Testis (tissue), 3 donors: ENCODE data around the gene ZFR. TPM values are rescaled to one million over a fixed set of nuclear protein-coding genes. Genes with fewer than 3 reads are reported as not detected.
"Not testable (repeated sequence)": the region's sequence is repeated elsewhere in the genome, so short reads cannot be mapped to it uniquely, and the experiment has no call there.

ENCODE experiments used
- DNase-seq: peaks from one replicate; pipeline ENCODE4 v3.0.0-alpha.2; 2019
- H3K27ac ChIP-seq, 2 donors: fragments of 200-600 bp; sonication (generic); one replicate each; pipeline ENCODE4 v1.5.1; 2019
- H3K27me3 ChIP-seq: fragments of 200-600 bp; sonication (generic); one replicate; pipeline ENCODE4 v1.5.1; 2019
- H3K36me3 ChIP-seq: fragments of 200-600 bp; sonication (generic); one replicate; pipeline ENCODE4 v1.5.1; 2017; ENCODE audit warnings: low read depth; ENCODE audit errors: missing control alignments
- H3K4me1 ChIP-seq: fragments of 200-600 bp; sonication (generic); one replicate; pipeline ENCODE4 v1.5.1; 2019
- H3K4me3 ChIP-seq, 2 donors: fragments of 200-600 bp; sonication (generic); one replicate each; pipeline ENCODE4 v1.5.1; 2017 to 2019
- H3K9me3 ChIP-seq: fragments of 200-600 bp; sonication (generic); one replicate; pipeline ENCODE4 v1.5.1; 2017
- POLR2A ChIP-seq: fragments of 450-650 bp; IDR thresholded peaks from one replicate; pipeline ENCODE4 v1.6.1; 2017; ENCODE audit warnings: antibody characterized with exemption, mild to moderate bottlenecking, moderate library complexity
- WGBS, 2 donors: methylation state at CpG; one replicate each; pipeline ENCODE4 v1.1.5; 2018; 5-methylcytosine and 5-hydroxymethylcytosine counted together
- intact Hi-C: fragments of 100-400 bp; cut with DNase I; formaldehyde crosslinking; loops from one replicate; pipeline ENCODE4 v1.15.1; 2023; ENCODE audit warnings: low total_unique reads
- polyA plus RNA-seq: library from polyadenylated mRNA; stranded (reverse); fragments of 350-450 nt; fragmentation: Illumina TruSeq; extraction: RNeasy Lipid Tissue Mini Kit (QIAGEN cat#74804); gene quantifications from one replicate; pipeline ENCODE4 v1.2.3, GENCODE V29; 2014; ENCODE audit warnings: low read depth, low replicate concordance; ENCODE audit not compliant: insufficient read depth
- total RNA-seq, 2 donors: library from RNA; depleted of rRNA; stranded (reverse); fragments of >200 nt; gene quantifications; one replicate each; pipeline ENCODE4 v1.2.3, GENCODE V29; 2016
- TF ChIP-seq, protein P1 (sequence below), 3 experiments: fragments of 450-650 bp in 2 of 3; fragments of 200-600 bp in 1 of 3; sonication (generic) in 1 of 3; IDR thresholded peaks; one replicate each; pipeline ENCODE4 v1.5.1; 2016 to 2019; ENCODE audit warnings: antibody characterized with exemption in 3 of 3, mild to moderate bottlenecking in 2 of 3, moderate library complexity in 1 of 3

The ZFR gene
- total and polyA plus RNA-seq, 3 donors from 2014 or later: 77.1 to 112 (median 97.2) TPM

DNA sequence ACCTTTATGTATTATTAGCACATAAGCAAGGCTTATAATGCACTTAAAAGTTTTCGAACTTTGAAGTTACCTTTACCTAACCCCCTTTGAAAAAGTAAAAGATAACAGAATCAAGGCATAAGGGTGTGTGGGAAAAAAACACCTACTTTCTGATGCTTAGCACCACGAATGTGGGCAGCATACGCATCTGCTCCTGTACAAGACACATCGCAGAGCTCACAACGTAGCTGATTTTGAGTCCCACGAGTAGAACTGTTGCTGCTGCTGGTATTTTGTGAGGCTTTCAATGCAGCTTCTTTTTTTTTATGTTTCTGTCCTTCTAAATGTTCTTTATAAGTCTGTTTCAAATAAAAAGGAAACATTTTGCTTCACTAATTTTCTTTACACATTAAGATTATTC is 40.8 kb downstream of the ZFR start:
- no peak for DNase-seq
- 68 to 79% methylated on average over 6 of the region's 6 CpGs for WGBS, 2 donors
- Histone ChIP-seq H3K36me3 (no peaks in the 10 kb centered on the region), H3K9me3 (no peaks in the 10 kb centered on the region), H3K27me3 (no peaks in the 10 kb centered on the region), H3K27ac (no peak overlapping the region), H3K4me1 (no peaks in the 10 kb centered on the region), H3K4me3 (no peak overlapping the region)
- intact Hi-C loops: no loop called here
- TF ChIP-seq, protein P1, sequence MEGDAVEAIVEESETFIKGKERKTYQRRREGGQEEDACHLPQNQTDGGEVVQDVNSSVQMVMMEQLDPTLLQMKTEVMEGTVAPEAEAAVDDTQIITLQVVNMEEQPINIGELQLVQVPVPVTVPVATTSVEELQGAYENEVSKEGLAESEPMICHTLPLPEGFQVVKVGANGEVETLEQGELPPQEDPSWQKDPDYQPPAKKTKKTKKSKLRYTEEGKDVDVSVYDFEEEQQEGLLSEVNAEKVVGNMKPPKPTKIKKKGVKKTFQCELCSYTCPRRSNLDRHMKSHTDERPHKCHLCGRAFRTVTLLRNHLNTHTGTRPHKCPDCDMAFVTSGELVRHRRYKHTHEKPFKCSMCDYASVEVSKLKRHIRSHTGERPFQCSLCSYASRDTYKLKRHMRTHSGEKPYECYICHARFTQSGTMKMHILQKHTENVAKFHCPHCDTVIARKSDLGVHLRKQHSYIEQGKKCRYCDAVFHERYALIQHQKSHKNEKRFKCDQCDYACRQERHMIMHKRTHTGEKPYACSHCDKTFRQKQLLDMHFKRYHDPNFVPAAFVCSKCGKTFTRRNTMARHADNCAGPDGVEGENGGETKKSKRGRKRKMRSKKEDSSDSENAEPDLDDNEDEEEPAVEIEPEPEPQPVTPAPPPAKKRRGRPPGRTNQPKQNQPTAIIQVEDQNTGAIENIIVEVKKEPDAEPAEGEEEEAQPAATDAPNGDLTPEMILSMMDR (IDR thresholded peaks at IDR 0.05): no peak
- TF ChIP-seq POLR2A: no peak

DNA sequence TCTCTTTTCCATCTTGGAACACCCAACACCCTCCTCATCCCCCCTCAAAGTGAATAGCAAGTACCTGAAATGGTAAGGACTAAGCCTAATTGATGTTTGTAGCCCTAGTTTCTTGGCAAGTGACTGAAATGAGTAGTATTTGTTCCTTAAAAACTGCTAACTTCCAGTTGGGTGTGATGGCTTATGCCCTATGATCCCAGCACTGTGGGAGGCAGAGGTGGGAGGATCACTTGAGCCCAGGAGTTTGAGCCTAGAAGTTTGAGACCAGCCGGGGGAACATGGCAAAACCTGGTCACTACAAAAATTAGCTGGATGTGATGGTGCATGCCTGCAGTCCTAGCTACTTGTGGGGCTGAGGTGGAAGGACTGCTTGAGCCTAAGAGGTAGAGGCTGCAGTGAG is 44.1 kb downstream of the ZFR start:
- DNase-seq: no peak
- H3K4me1 ChIP-seq: no peaks in the 10 kb centered on the region
- intact Hi-C loops: no loop called here
- H3K4me3 ChIP-seq: no peak overlapping the region
- H3K27me3 ChIP-seq: no peaks in the 10 kb centered on the region
- H3K9me3 ChIP-seq: no peaks in the 10 kb centered on the region
- H3K36me3 ChIP-seq: no peaks in the 10 kb centered on the region
- WGBS, 2 donors: 65 to 67% methylated on average over 1 of the region's 1 CpG
- no peak for TF ChIP-seq POLR2A
- H3K27ac ChIP-seq: no peak overlapping the region

DNA sequence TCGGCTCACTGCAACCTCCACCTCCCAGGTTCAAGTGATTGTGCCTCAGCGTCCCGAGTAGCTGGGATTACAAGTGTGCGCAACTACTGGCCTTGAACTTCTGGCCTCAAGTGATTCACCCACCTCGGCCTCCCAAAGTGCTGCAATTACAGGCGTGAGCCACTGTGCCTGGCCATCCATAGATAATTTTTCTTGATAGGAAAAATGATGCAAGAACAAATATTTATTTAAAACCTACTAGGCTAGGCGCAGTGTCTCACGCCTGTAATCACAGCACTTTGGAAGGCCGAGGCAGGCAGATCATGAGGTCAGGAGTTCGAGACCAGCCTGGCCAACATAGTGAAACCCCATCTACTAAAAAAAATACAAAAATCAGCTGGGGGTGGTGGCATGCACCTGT is 45.8 kb downstream of the ZFR start:
- H3K27ac ChIP-seq, H3K4me1 ChIP-seq, intact Hi-C loops, H3K27me3 ChIP-seq, H3K36me3 ChIP-seq, DNase-seq, H3K4me3 ChIP-seq, H3K9me3 ChIP-seq: not testable (repeated sequence)
- WGBS, 2 donors: 71 to 76% methylated on average over 10 of the region's 10 CpGs

DNA sequence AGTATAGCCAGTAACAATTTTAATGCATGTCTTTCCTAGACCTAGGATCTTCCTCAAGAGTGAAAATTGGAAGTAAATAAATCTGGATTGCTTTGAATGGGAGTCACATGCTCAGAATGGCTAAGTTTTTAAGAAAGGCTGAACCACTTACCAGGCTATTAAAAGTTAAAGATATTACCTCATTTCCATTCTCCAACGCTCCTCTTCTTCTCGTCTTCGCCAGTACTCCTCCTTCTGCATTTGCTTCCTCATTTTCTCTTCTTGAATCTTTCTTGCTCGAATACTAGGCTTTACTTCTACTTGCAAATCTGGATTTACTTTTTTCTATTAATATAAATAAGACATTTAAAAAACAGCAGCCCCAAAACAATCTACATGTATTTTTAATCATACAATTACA is 49.6 kb downstream of the ZFR start:
- no peak for TF ChIP-seq POLR2A
- TF ChIP-seq, protein P1 (IDR thresholded peaks at IDR 0.05): no peak
- Histone ChIP-seq H3K9me3 (no peaks in the 10 kb centered on the region), H3K27ac (no peak overlapping the region), H3K4me3 (no peak overlapping the region), H3K4me1 (no peaks in the 10 kb centered on the region), H3K36me3 (no peaks in the 10 kb centered on the region), H3K27me3 (no peaks in the 10 kb centered on the region)
- no peak for DNase-seq
- 88 to 93% methylated on average over 4 of the region's 4 CpGs for WGBS, 2 donors
- intact Hi-C loops: no loop called here

DNA sequence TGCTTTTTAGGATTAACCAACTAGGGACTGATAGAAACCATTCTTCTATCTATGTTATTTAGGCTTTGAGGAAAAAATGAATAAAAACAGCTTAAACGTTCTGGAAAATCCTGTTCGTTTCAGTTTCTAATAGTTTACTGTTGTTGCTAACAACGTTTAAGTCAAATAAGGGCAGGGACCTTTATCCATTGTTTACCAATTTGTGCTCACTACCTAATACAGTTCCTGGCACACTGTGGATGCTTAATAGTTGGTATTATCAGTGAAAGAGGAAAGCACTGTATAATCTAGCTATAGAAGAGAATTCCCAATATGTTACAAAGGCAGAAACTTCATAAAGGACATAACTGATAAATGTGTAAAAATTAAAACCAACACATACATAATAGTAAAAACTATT is 52.5 kb downstream of the ZFR start:
- Histone ChIP-seq H3K36me3 (no peaks in the 10 kb centered on the region), H3K27me3 (no peaks in the 10 kb centered on the region), H3K4me1 (peaks cover 20% of the 10 kb centered on the region), H3K27ac (no peak overlapping the region), H3K4me3 (no peak overlapping the region), H3K9me3 (no peaks in the 10 kb centered on the region)
- 57 to 66% methylated on average over 3 of the region's 3 CpGs for WGBS, 2 donors
- no peak for DNase-seq
- TF ChIP-seq, protein P1 (IDR thresholded peaks at IDR 0.05): no peak
- no peak for TF ChIP-seq POLR2A
- intact Hi-C loops: no loop called here

DNA sequence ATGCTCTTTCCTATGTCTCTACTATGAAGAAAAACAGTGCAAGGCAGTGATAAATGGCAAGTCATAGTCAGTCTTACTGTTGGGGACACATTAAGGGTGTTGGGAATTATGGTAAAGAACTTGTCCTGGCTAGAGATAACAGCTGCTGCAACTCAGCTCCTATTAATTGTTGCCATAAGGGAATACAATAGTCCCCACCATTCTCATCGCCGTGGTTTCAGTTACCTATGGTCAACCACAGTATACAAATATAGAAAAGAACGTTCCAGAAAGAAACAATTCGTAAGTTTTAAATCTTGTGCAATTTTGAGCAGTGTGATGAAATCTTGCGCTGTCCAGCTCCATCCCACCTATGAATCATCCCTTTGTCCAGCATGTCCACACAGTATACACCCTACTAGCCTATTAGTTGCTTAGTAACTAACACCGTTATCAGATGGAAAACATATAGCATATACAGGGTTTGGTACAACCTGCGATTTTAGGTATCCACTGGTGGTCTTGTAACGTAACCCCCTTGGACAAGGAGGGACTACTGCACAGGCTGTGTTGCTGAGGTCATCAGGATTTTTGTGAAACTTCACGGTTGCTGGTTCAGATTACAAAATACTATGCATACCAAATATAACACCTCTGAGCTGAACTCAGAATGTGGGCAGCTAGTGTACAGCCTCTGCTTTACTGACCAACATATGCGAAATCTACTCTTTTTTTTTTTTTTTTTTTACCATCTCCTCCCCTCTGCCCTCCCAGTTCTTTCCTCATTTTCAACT is 53.5 kb downstream of the ZFR start:
- H3K27ac ChIP-seq: no peak overlapping the region
- H3K4me3 ChIP-seq: no peak overlapping the region
- no peak for DNase-seq
- intact Hi-C loops: no loop called here
- no peaks in the 10 kb centered on the region for H3K9me3 ChIP-seq
- H3K27me3 ChIP-seq: no peaks in the 10 kb centered on the region
- whole genome bisulfite sequencing, 2 donors: 75 to 83% methylated on average over 10 of the region's 10 CpGs
- TF ChIP-seq POLR2A: no peak
- TF ChIP-seq, protein P1 (IDR thresholded peaks at IDR 0.05): no peak
- H3K36me3 ChIP-seq: no peaks in the 10 kb centered on the region
- peaks cover 23% of the 10 kb centered on the region for H3K4me1 ChIP-seq
